Keratinocyte (primary cell): ENCODE results near the gene ATXN2. TPM values are rescaled to one million over a fixed set of nuclear protein-coding genes. Genes with fewer than 3 reads are reported as not detected.

ENCODE experiments used
- DNase-seq: peaks from one replicate; pipeline ENCODE4 v3.0.0-alpha.2; 2011; ENCODE audit warnings: low read depth, missing footprints, low spot score
- FAIRE-seq: peaks from 2 replicates; lab custom pipeline; 2011; peaks lifted over from hg19 to GRCh38; lab: Jason Lieb, UNC
- H2AFZ ChIP-seq: 2 replicates; pipeline ENCODE4 v1.6.0; 2012; ENCODE audit warnings: low read length, control low read depth, inconsistent platforms; ENCODE audit not compliant: control insufficient read depth
- H3K27ac ChIP-seq: 2 replicates; pipeline ENCODE4 v1.5.1; 2011; ENCODE audit warnings: low read length; ENCODE audit not compliant: control insufficient read depth, insufficient read depth
- H3K27me3 ChIP-seq: 3 replicates; pipeline ENCODE4 v1.6.0; 2011; ENCODE audit warnings: low read length; ENCODE audit not compliant: control insufficient read depth, insufficient read depth; ENCODE audit errors: extremely low read depth
- H3K36me3 ChIP-seq, 2 experiments: 2 replicates in 1 of 2; 3 replicates in 1 of 2; pipeline ENCODE4 v1.5.1; 2011; ENCODE audit warnings: low read length in 2 of 2, mild to moderate bottlenecking in 1 of 2; ENCODE audit not compliant: control insufficient read depth in 2 of 2, insufficient read depth in 2 of 2; ENCODE audit errors: extremely low read depth in 1 of 2
- H3K4me1 ChIP-seq: 3 replicates; pipeline ENCODE4 v1.5.1; 2011; ENCODE audit warnings: low read length; ENCODE audit not compliant: control insufficient read depth, insufficient read depth; ENCODE audit errors: extremely low read depth
- H3K4me2 ChIP-seq: 3 replicates; pipeline ENCODE4 v1.6.0; 2011; ENCODE audit warnings: low read depth, low read length; ENCODE audit not compliant: control insufficient read depth, insufficient read depth; ENCODE audit errors: extremely low read depth
- H3K4me3 ChIP-seq, 3 experiments: fragments of 200-600 bp in 1 of 3; sonication (generic) in 1 of 3; 2 replicates in 2 of 3; 3 replicates in 1 of 3; pipeline ENCODE4 v1.5.1; 2011 to 2016; ENCODE audit warnings: low read length in 3 of 3, mild to moderate bottlenecking in 3 of 3, control low read depth in 2 of 3, inconsistent platforms in 1 of 3, low read depth in 1 of 3, mixed read lengths in 1 of 3, mixed run types in 1 of 3, moderate library complexity in 1 of 3; ENCODE audit not compliant: control insufficient read depth in 2 of 3, insufficient read depth in 2 of 3; ENCODE audit errors: extremely low read depth in 1 of 3
- H3K79me2 ChIP-seq: 2 replicates; pipeline ENCODE4 v1.6.0; 2012; ENCODE audit warnings: low read length; ENCODE audit not compliant: control insufficient read depth, insufficient read depth
- H3K9ac ChIP-seq: 3 replicates; pipeline ENCODE4 v1.6.0; 2011; ENCODE audit warnings: low read length; ENCODE audit not compliant: control insufficient read depth, insufficient read depth; ENCODE audit errors: extremely low read depth
- H3K9me1 ChIP-seq: 3 replicates; pipeline ENCODE4 v1.6.0; 2011; ENCODE audit warnings: low read length; ENCODE audit not compliant: control insufficient read depth, insufficient read depth; ENCODE audit errors: extremely low read depth
- H3K9me3 ChIP-seq: 2 replicates; pipeline ENCODE4 v1.5.1; 2012; ENCODE audit warnings: low read depth, low read length; ENCODE audit not compliant: control insufficient read depth
- H4K20me1 ChIP-seq: 3 replicates; pipeline ENCODE4 v1.6.0; 2011; ENCODE audit warnings: low read length; ENCODE audit not compliant: control insufficient read depth, insufficient read depth; ENCODE audit errors: extremely low read depth
- CTCF ChIP-seq, 3 experiments: IDR thresholded peaks in 1 of 3; conservative IDR thresholded peaks in 1 of 3; optimal IDR thresholded peaks in 1 of 3; 2 replicates in 2 of 3; 3 replicates in 1 of 3; pipeline versions ENCODE3 to v1.5.1; 2011; ENCODE audit warnings: low read length in 3 of 3, mild to moderate bottlenecking in 3 of 3, moderate library complexity in 2 of 3, control low read depth in 1 of 3, inconsistent platforms in 1 of 3; ENCODE audit not compliant: insufficient read depth in 2 of 3; ENCODE audit errors: extremely low read depth in 1 of 3
- EZH2 ChIP-seq: IDR thresholded peaks from one replicate; pipeline ENCODE4 v1.6.1; 2012; ENCODE audit warnings: inconsistent platforms, mild to moderate bottlenecking, low read length, moderate library complexity
- dilution Hi-C: fragments of 300-500 bp; cut with MboI; formaldehyde crosslinking; loops from one replicate; pipeline ENCODE4 v1.7.0; 2020; ENCODE audit warnings: low sequenced_read_pairs; ENCODE audit not compliant: extremely low pct_ligation_motif_present
- polyA plus RNA-seq, 5 experiments: library from polyadenylated mRNA; depleted of rRNA in 3 of 5; stranded (reverse) in 3 of 5; stranded (forward) in 1 of 5; unstranded in 1 of 5; fragments of >200 nt; gene quantifications; 1 replicate in 1 of 5; 2 replicates in 3 of 5; 3 replicates in 1 of 5; pipeline versions ENCODE4 v1.2.1 to v1.2.3, GENCODE V29; 2011 to 2012; ENCODE audit warnings: missing spikeins in 2 of 5, low read depth in 1 of 5, low replicate concordance in 1 of 5

ATXN2 gene
- polyA plus RNA-seq, 1 donor (not counting 4 experiments of a cell fraction or from before 2014, with no cell fraction given) = 19.6 TPM

GRCh38 chr12:111413442-111414086, 185.6 kb downstream of the ATXN2 start:
- DNase-seq (no peak), FAIRE-seq (peak; percentile 20)
- Histone ChIP-seq H3K4me2 (no peak overlapping the region), H3K79me2 (peaks cover 65% of the 10 kb centered on the region), H3K9ac (no peak overlapping the region), H3K9me3 (no peaks in the 10 kb centered on the region), H3K36me3 (peaks cover 0 to 12% of the 10 kb centered on the region in 2 experiments), H3K27ac (no peak overlapping the region), H4K20me1 (peaks cover 14% of the 10 kb centered on the region), H3K4me3 (no peak overlapping the region), H2AFZ (no peak overlapping the region), H3K9me1 (peaks cover 4% of the 10 kb centered on the region), H3K4me1 (peaks cover 26% of the 10 kb centered on the region), H3K27me3 (no peaks in the 10 kb centered on the region)
- dilution Hi-C loops = no loop called here
- no peak for TF ChIP-seq CTCF (optimal IDR thresholded peaks at IDR 0.05 in 1 of 3, IDR thresholded peaks at IDR 0.05 in 1 of 3, conservative IDR thresholded peaks at IDR 0.05 in 1 of 3; ENCODE audit: extremely low read depth in 1 of 3, insufficient read depth in 2 of 3, low read length in 3 of 3)

- dilution Hi-C loops = no loop called here
- peaks cover 69% of the 10 kb centered on the region for H3K79me2 ChIP-seq
- no peak overlapping the region for H3K9ac ChIP-seq
- no peak for DNase-seq
- peaks cover 0 to 14% of the 10 kb centered on the region in 2 experiments for H3K36me3 ChIP-seq
- H4K20me1 ChIP-seq = peaks cover 16% of the 10 kb centered on the region
- H3K4me1 ChIP-seq = peaks cover 31% of the 10 kb centered on the region
- H3K9me1 ChIP-seq = peaks cover 4% of the 10 kb centered on the region
- no peak overlapping the region for H3K4me3 ChIP-seq
- no peak overlapping the region for H2AFZ ChIP-seq
- H3K9me3 ChIP-seq = no peaks in the 10 kb centered on the region
- H3K27me3 ChIP-seq = no peaks in the 10 kb centered on the region
- no peak overlapping the region for H3K27ac ChIP-seq
- FAIRE-seq = no peak
- H3K4me2 ChIP-seq = no peak overlapping the region
- TF ChIP-seq EZH2 = no peak
- no peak for TF ChIP-seq CTCF (optimal IDR thresholded peaks at IDR 0.05 in 1 of 3, IDR thresholded peaks at IDR 0.05 in 1 of 3, conservative IDR thresholded peaks at IDR 0.05 in 1 of 3; ENCODE audit: extremely low read depth in 1 of 3, insufficient read depth in 2 of 3, low read length in 3 of 3)
These were observed 186.2 kb downstream of the ATXN2 start for GRCh38 chr12:111412830-111413441.
